DOHH2 (cell line): ENCODE measurements around the gene NDUFAF7.
"Not testable (repeated sequence)": the region's sequence is repeated elsewhere in the genome, so short reads cannot be mapped to it uniquely, and the experiment has no call there.

Experiments
- H3F3A ChIP-seq: fragments of 200-600 bp; sonication (generic), shearing (Covaris generic); 2 replicates; pipeline ENCODE4 v1.6.0; 2016; ENCODE audit warnings: antibody characterized with exemption, mild to moderate bottlenecking; ENCODE audit not compliant: control insufficient read depth, insufficient read depth
- H3K27ac ChIP-seq: fragments of 200-600 bp; sonication (generic); 2 replicates; pipeline ENCODE4 v1.5.1; 2014; ENCODE audit warnings: low read depth, mild to moderate bottlenecking, low read length, moderate library complexity
- H3K27me3 ChIP-seq: fragments of 200-600 bp; sonication (generic); 2 replicates; pipeline ENCODE4 v1.6.1; 2014; ENCODE audit warnings: mild to moderate bottlenecking, low read length, mixed read lengths; ENCODE audit not compliant: control insufficient read depth
- H3K36me3 ChIP-seq: fragments of 200-600 bp; sonication (generic); 2 replicates; pipeline ENCODE4 v1.6.1; 2014; ENCODE audit warnings: mild to moderate bottlenecking, low read length, moderate library complexity, mixed read lengths; ENCODE audit not compliant: control insufficient read depth
- H3K4me1 ChIP-seq: fragments of 200-600 bp; sonication (generic); 2 replicates; pipeline ENCODE4 v1.6.1; 2014; ENCODE audit warnings: mild to moderate bottlenecking, low read length, mixed read lengths; ENCODE audit not compliant: control insufficient read depth
- H3K4me2 ChIP-seq: fragments of 200-600 bp; sonication (generic); 2 replicates; pipeline ENCODE4 v1.6.0; 2014; ENCODE audit warnings: mild to moderate bottlenecking, low read length, moderate library complexity
- H3K4me3 ChIP-seq: fragments of 200-600 bp; sonication (generic); 2 replicates; pipeline ENCODE4 v1.5.1; 2014; ENCODE audit warnings: mild to moderate bottlenecking, low read length, mixed read lengths
- H3K79me2 ChIP-seq: fragments of 200-600 bp; sonication (generic); 2 replicates; pipeline ENCODE4 v1.6.1; 2014; ENCODE audit warnings: mild to moderate bottlenecking, low read length, mixed read lengths; ENCODE audit not compliant: control insufficient read depth
- H3K9me2 ChIP-seq: fragments of 200-600 bp; sonication (generic); replicated peaks from 2 replicates; pipeline ENCODE4 v1.6.1; 2014; ENCODE audit warnings: mild to moderate bottlenecking, low read length, mixed read lengths; ENCODE audit not compliant: control insufficient read depth
- H3K9me3 ChIP-seq: fragments of 200-600 bp; sonication (generic); 2 replicates; pipeline ENCODE4 v1.6.1; 2014; ENCODE audit warnings: antibody characterized with exemption, low read length, mixed read lengths; ENCODE audit not compliant: control insufficient read depth, insufficient read depth
- H4K20me1 ChIP-seq: fragments of 200-600 bp; sonication (generic); 2 replicates; pipeline ENCODE4 v1.6.0; 2014; ENCODE audit warnings: low read depth, mild to moderate bottlenecking, antibody characterized with exemption, low read length, moderate library complexity; ENCODE audit not compliant: control insufficient read depth, insufficient read depth
- EZH2phosphoT487 ChIP-seq: fragments of 200-600 bp; sonication (generic); IDR thresholded peaks from 2 replicates; pipeline ENCODE4 v1.6.1; 2017; ENCODE audit warnings: borderline replicate concordance, mild to moderate bottlenecking, antibody characterized with exemption, low read length, moderate library complexity, mixed read lengths
- TF ChIP-seq, protein P1 (sequence below): fragments of 200-600 bp; sonication (generic); IDR thresholded peaks from one replicate; pipeline ENCODE4 v1.5.1; 2014; ENCODE audit warnings: antibody characterized with exemption, mild to moderate bottlenecking, low read depth, low read length; ENCODE audit not compliant: poor library complexity, severe bottlenecking

The NDUFAF7 gene

DNA sequence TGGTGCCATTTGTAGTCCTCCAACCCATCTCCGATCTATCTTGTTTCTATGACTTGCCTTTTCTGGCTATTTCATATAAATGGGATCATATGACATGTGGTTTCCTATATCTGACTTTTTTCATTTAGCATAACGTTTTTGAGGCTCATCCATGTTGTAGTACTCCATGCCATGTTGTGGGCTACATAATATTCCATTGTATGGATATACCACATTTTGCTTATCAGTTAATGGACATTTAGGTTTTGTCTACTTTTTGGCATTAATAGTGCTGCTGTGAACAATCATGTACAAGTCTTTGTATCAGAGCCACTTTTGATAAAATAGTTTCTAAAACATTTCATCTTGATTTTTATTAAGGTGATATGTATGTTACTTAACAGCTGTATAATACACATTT lies 27.8 kb upstream of the NDUFAF7 start:
- H3K36me3 ChIP-seq = peaks cover 96% of the 10 kb centered on the region
- no peak overlapping the region for H3K27ac ChIP-seq
- no peaks in the 10 kb centered on the region for H3K9me2 ChIP-seq
- H3K27me3 ChIP-seq = no peaks in the 10 kb centered on the region
- H3F3A ChIP-seq = peaks cover 28% of the 10 kb centered on the region
- no peak for TF ChIP-seq EZH2phosphoT487
- TF ChIP-seq, protein P1, sequence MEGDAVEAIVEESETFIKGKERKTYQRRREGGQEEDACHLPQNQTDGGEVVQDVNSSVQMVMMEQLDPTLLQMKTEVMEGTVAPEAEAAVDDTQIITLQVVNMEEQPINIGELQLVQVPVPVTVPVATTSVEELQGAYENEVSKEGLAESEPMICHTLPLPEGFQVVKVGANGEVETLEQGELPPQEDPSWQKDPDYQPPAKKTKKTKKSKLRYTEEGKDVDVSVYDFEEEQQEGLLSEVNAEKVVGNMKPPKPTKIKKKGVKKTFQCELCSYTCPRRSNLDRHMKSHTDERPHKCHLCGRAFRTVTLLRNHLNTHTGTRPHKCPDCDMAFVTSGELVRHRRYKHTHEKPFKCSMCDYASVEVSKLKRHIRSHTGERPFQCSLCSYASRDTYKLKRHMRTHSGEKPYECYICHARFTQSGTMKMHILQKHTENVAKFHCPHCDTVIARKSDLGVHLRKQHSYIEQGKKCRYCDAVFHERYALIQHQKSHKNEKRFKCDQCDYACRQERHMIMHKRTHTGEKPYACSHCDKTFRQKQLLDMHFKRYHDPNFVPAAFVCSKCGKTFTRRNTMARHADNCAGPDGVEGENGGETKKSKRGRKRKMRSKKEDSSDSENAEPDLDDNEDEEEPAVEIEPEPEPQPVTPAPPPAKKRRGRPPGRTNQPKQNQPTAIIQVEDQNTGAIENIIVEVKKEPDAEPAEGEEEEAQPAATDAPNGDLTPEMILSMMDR = no peak
- peaks cover 89% of the 10 kb centered on the region for H3K79me2 ChIP-seq
- no peaks in the 10 kb centered on the region for H4K20me1 ChIP-seq
- H3K9me3 ChIP-seq = no peaks in the 10 kb centered on the region; the same call in 1 of the 2 replicates
- H3K4me2 ChIP-seq = no peak overlapping the region
- H3K4me1 ChIP-seq = peaks cover 28% of the 10 kb centered on the region
- no peak overlapping the region for H3K4me3 ChIP-seq

DNA sequence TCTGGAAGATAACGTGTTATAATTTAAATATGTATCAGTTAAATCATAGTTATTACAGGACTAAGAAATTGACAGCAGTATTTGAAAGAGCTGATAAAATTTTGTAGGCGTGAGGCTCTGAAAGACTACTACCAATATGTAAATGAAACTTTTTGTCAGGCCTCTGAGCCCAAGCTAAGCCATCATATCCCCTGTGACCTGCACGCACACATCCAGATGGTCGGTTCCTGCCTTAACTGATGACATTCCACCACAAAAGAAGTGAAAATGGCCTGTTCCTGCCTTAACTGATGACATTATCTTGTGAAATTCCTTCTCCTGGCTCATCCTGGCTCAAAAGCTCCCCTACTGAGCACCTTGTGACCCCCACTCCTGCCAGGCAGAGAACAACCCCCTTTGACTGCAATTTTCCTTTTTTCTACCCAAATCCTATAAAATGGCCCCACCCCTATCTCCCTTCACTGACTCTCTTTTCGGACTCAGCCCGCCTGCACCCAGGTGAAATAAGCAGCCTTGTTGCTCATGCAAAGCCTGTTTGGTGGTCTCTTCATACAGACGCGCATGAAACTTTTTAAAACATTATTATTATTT lies 26.3 kb upstream of the NDUFAF7 start:
- not testable (repeated sequence) for H3K27me3 ChIP-seq, H3K9me2 ChIP-seq, H3K27ac ChIP-seq, H4K20me1 ChIP-seq, H3K9me3 ChIP-seq, H3K4me2 ChIP-seq, H3K4me3 ChIP-seq
- Histone ChIP-seq H3F3A (peaks cover 30% of the 10 kb centered on the region), H3K79me2 (peaks cover 89% of the 10 kb centered on the region), H3K4me1 (peaks cover 15% of the 10 kb centered on the region), H3K36me3 (peaks cover 98% of the 10 kb centered on the region)

DNA sequence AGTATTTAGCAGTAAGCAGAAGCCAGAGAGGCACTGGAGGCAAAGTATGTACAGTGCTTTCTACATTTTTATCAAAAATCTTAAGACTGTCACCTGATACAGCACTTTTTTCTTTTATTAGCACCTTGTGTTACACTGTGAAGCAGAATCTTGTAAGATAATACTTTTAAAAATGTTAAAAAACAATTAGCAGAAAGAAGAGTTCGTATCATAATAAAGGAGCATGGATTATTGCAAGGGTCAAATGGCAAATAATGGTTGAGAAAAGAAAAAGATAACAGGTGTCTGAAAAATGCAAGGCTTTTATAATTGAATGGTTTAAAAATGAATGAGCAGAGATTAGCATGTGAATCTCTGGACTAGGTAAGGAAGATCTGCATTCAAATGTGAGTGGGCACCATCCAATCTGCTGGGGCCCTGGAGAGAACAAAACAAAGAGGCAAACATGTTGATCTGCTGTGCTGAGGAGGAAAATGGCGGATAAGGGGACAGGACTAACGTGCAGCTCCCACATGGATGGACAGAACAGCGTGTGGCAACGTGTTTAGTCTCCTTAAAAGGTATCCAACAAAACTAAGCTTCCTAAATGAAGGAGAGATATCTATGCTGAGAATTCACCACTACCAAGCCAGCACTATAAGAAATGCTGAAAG lies 25.6 kb upstream of the NDUFAF7 start:
- Histone ChIP-seq H3K36me3 (peaks cover 98% of the 10 kb centered on the region), H3K27ac (no peak overlapping the region), H3K9me2 (no peaks in the 10 kb centered on the region), H3K4me2 (no peak overlapping the region), H3K4me3 (no peak overlapping the region), H3F3A (peaks cover 28% of the 10 kb centered on the region), H4K20me1 (no peaks in the 10 kb centered on the region), H3K4me1 (peaks cover 9% of the 10 kb centered on the region), H3K79me2 (peaks cover 87% of the 10 kb centered on the region), H3K9me3 (peaks cover 3% of the 10 kb centered on the region; the same call in 1 of the 2 replicates), H3K27me3 (no peaks in the 10 kb centered on the region)
- no peak for TF ChIP-seq EZH2phosphoT487
- TF ChIP-seq, protein P1 = no peak

DNA sequence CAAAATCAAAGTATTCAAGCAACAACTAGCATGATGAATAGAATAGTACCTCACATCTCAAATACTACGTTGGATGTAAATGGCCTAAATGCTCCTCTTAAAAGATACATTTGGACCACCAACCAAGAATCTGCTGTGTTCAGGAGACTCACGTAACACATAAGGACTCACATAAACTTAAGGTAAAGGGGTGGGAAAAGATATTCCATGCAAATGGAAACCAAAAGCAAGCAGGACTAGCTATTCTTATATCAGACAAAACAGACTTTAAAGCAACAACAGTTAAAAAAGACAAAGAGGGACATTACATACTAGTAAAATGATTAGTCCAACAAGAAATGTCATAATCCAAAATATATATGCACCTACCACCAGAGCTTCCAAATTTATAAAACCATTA lies 24.7 kb upstream of the NDUFAF7 start:
- Histone ChIP-seq H3F3A (peaks cover 23% of the 10 kb centered on the region), H3K79me2 (peaks cover 87% of the 10 kb centered on the region), H3K36me3 (peaks cover 98% of the 10 kb centered on the region)
- not testable (repeated sequence) for H3K27ac ChIP-seq, H3K4me1 ChIP-seq, H3K4me3 ChIP-seq, H3K9me3 ChIP-seq, H3K4me2 ChIP-seq, H4K20me1 ChIP-seq, H3K27me3 ChIP-seq, H3K9me2 ChIP-seq
